Smooth muscle cell of the coronary artery (primary cell): ENCODE results near the gene TFCP2L1. TPM values are rescaled to one million over a fixed set of nuclear protein-coding genes. Genes with fewer than 3 reads are reported as not detected.

Source experiments
- total RNA-seq: library from RNA; depleted of rRNA; stranded (reverse); fragments of >200 nt; gene quantifications from 2 replicates; pipeline ENCODE4 v1.2.3, GENCODE V29; 2014; ENCODE audit warnings: low replicate concordance

Gene TFCP2L1, protein sequence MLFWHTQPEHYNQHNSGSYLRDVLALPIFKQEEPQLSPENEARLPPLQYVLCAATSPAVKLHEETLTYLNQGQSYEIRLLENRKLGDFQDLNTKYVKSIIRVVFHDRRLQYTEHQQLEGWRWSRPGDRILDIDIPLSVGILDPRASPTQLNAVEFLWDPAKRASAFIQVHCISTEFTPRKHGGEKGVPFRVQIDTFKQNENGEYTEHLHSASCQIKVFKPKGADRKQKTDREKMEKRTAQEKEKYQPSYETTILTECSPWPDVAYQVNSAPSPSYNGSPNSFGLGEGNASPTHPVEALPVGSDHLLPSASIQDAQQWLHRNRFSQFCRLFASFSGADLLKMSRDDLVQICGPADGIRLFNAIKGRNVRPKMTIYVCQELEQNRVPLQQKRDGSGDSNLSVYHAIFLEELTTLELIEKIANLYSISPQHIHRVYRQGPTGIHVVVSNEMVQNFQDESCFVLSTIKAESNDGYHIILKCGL
- not detected in 2 replicates for total RNA-seq

DNA sequence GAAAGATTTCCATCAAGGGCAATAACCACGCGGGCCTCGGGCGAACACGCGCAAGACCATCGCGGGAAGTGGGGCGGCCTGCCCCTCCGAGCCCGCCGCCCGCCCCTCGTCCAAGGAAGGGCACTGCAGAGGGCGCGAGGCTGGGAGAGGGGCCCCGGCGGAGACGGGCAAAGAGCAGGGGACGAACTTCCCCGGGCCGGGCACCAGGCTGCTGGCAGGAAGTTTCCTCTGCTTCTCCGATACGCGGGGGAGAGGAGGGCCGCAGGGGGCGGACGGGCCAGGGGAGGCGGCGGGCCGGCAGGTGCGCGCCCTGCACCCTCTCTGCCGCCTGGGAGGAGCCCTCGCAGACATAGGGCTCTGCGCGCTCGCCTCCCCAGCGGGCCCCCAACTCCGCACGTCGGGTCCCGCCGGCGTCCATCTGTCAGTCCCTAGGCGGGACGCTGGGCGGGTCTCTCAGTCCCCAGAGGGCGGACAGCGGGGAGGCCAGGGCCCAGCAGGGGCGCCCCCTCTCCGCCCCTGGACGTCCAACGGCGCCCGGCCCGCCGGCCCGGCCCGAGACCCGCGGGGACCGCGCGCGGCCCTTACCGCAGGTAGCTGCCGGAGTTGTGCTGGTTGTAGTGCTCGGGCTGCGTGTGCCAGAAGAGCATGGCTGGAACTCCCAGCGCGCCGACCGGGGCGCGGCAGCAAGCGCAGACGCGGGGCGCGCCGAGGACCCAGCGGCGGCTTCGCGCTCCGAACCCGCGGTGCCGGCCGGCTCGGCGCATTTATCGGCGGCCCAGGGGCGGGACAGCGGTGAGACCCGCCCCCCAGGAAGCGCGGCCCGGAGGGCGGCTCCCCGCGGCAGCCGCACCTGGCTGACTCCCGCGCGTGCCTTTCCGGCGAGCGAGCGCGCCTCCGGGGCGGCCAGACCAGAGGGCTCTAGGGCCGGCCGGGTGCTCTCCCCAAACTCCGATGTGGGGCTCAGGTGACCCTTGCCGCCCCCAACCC is at the start of gene TFCP2L1:
TSS of gene TFCP2L1 (minus strand) at position 740 of the 987 bp plus-strand sequence. CDS start at position 647, 93 bp downstream.

Other genes starting within 250 kb of the TFCP2L1 start
- under 0.01 TPM in 2 replicates for gene RNU4ATAC, start 245.7 kb upstream of the TFCP2L1 start, total RNA-seq